ENCODE measurements around the gene ASB3.

ASB3 gene

DNA sequence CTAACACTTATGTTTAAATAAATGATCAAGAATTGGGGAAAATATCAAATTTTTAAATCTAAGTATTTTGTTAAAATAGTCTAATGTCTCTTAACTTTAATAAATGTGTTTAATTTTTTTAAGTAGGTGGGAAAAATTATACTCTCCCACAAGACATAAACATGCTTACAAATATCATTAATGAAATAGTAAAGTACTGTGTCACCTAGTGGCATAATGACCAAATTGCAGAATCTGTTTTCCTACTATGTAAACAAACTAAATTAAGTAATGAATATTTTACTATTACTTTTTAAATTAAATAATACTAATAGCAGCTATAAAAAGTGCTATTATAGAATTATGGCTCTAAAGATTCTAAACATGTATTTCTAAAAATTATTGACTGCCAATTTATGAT is 71.2 kb downstream of the ASB3 start:
- no peak overlapping the region for H3K4me3 ChIP-seq (ENCODE audit: low read length)
- TF ChIP-seq, protein P1, sequence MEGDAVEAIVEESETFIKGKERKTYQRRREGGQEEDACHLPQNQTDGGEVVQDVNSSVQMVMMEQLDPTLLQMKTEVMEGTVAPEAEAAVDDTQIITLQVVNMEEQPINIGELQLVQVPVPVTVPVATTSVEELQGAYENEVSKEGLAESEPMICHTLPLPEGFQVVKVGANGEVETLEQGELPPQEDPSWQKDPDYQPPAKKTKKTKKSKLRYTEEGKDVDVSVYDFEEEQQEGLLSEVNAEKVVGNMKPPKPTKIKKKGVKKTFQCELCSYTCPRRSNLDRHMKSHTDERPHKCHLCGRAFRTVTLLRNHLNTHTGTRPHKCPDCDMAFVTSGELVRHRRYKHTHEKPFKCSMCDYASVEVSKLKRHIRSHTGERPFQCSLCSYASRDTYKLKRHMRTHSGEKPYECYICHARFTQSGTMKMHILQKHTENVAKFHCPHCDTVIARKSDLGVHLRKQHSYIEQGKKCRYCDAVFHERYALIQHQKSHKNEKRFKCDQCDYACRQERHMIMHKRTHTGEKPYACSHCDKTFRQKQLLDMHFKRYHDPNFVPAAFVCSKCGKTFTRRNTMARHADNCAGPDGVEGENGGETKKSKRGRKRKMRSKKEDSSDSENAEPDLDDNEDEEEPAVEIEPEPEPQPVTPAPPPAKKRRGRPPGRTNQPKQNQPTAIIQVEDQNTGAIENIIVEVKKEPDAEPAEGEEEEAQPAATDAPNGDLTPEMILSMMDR (conservative IDR thresholded peaks at IDR 0.05; ENCODE audit: low read depth, low read length), result peak; percentile 52
- DNase-seq (ENCODE audit: low read depth), result no peak

DNA sequence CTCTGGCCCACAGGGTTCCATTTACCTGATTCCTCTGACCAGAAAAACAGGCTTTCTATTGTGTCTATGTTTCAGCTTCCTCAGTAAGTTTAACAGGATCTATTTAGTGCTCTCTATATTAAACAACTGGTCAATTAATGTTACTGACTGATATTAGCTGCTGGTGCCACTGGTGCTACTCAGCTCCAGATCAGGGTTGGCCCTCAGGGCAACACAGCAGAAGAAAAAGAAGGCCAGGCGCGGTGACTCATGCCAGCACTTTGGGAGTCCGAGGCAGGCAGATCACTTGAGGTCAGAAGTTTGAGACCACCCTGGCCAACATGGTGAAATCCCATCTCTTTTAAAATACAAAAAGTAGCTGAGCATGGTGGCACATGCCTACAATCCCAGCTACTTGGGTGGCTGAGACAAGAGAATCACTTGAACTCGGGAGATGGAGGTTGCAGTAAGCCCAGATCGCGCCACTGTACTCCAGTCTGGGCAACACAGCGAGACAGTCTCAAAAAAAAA is 75.4 kb downstream of the ASB3 start:
- TF ChIP-seq, protein P1 (conservative IDR thresholded peaks at IDR 0.05; ENCODE audit: low read depth, low read length), result no peak
- no peak for DNase-seq (ENCODE audit: low read depth)
- no peak overlapping the region for H3K4me3 ChIP-seq (ENCODE audit: low read length)

DNA sequence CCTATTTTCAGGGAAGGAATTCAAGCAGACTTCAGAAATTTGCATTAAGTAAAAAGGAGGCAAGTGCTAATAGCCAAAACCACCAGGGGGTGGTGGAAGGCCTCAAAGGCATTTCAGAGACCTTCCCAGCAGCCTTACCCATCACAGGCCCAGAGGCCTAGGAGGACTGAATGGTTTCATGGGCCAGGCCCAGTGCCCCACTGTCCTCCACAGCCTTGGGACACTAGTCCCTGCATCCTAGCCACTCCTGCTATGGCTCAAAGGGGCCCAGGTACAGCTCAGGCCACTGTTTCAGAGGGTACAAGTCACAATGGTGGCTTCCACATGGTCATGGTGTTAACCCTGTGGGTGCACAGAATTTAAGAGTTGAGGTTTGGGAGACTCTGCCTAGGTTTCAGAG is 77.8 kb downstream of the ASB3 start:
- no peak for DNase-seq (ENCODE audit: low read depth)
- TF ChIP-seq, protein P1 (conservative IDR thresholded peaks at IDR 0.05; ENCODE audit: low read depth, low read length), result no peak
- H3K4me3 ChIP-seq (ENCODE audit: low read length), result no peak overlapping the region

DNA sequence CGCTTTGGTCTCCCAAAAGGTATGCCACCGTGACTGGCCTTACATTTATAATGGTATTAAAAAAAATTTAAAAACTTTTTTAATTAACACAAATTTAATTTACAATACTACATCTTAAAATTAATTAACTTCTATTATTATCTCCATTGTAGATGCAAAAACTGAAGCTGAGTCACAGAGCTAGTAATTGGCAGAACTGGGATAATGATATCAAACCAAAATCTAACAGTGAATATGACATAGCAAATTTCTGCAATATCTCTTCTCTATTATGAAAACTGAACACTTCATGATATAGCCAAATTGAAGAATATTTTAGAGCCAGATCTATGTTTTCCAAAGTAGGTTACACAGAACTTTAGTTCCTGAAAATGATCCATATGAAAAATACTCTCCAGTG is 85.5 kb downstream of the ASB3 start:
- DNase-seq (ENCODE audit: low read depth), result no peak
- no peak overlapping the region for H3K4me3 ChIP-seq (ENCODE audit: low read length)
- TF ChIP-seq, protein P1 (conservative IDR thresholded peaks at IDR 0.05; ENCODE audit: low read depth, low read length), result no peak

DNA sequence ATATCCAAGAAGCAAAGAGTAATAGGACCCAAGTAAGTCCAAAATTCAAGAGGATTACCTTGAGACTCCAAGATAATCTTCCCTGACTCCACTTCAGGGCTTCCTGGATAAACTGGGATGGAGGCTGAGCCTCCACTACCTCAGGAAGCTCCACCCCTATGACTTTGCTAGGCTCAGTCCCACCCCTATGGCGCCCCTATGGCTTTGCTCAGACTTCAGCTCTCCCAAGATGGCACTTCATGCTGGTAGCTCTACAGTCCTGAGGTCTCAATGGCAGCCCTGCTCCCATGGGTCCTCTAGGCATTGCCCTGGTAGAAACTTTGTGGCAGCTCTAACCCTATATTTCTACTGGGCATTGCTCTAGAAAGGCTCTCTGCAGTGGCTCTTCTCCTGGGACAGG is 89.1 kb downstream of the ASB3 start:
- TF ChIP-seq, protein P1 (conservative IDR thresholded peaks at IDR 0.05; ENCODE audit: low read depth, low read length), result no peak
- DNase-seq (ENCODE audit: low read depth), result no peak
- H3K4me3 ChIP-seq (ENCODE audit: low read length), result no peak overlapping the region

DNA sequence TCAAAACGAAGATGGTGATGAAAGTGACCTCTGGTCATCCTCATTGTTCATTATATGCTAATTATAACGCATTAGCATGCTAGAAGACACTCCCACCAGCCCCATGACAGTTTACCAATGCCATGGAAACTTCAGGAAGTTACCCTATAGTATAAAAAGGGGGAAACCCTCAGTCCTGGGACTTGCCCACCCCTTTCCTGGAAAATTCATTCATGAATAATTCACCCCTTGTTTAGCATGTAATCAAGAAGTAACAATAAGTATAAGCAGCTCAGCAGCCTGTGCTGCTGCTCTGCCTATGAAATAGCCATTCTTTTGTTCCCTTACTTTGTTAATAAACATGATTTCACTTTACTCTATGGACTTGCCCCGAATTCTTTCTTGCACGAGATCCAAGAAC is 89.7 kb downstream of the ASB3 start:
- TF ChIP-seq, protein P1 (conservative IDR thresholded peaks at IDR 0.05; ENCODE audit: low read depth, low read length), result no peak
- no peak for DNase-seq (ENCODE audit: low read depth)
- H3K4me3 ChIP-seq (ENCODE audit: low read length), result no peak overlapping the region

DNA sequence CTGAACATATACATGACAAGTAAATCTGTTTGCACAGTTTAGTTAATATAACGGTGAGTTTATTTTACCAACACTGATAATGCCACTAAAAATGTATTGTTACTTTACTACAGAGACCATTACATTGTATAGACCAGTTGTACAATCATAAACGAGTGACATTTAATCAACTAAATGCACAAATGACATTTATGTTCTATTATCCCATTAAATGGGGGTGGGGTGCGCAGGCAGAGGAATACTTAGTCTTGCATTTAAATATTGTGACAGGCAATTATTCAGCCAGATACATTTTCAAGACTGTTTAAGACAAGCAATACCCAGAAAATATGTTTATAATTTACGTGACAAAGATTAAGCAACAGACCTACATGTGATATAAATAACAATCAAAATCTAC is 91.2 kb downstream of the ASB3 start:
- TF ChIP-seq, protein P1 (conservative IDR thresholded peaks at IDR 0.05; ENCODE audit: low read depth, low read length), result no peak
- DNase-seq (ENCODE audit: low read depth), result no peak
- no peak overlapping the region for H3K4me3 ChIP-seq (ENCODE audit: low read length)
